ENCODE results near the gene CLDN1. TPM values are rescaled to one million over a fixed set of nuclear protein-coding genes. Genes with fewer than 3 reads are reported as not detected.

Gene CLDN1
- total and polyA plus RNA-seq, 2 of the 13 experiments (the other 11 are each of a cell fraction or from before 2014, with no cell fraction given), result 42.7 to 51.6 TPM

- no peak for TF ChIP-seq ZBTB49 (CRISPR knock-in tag; IDR thresholded peaks at IDR 0.05; ENCODE audit: borderline replicate concordance)
- no peak for TF ChIP-seq ZNF770 (CRISPR knock-in tag; IDR thresholded peaks at IDR 0.05)
- no peak for TF ChIP-seq LBX2 (CRISPR knock-in tag; IDR thresholded peaks at IDR 0.05; ENCODE audit: borderline replicate concordance)
- TF ChIP-seq ATAD3A (CRISPR knock-in tag; IDR thresholded peaks at IDR 0.05), result no peak
- no peak for TF ChIP-seq POLR2AphosphoS2 (IDR thresholded peaks at IDR 0.05; ENCODE audit: low read depth, low read length)
- no peak for TF ChIP-seq KLF12 (CRISPR knock-in tag; IDR thresholded peaks at IDR 0.05; ENCODE audit: borderline replicate concordance)
- TF ChIP-seq KAT7 (CRISPR knock-in tag; IDR thresholded peaks at IDR 0.05; ENCODE audit: borderline replicate concordance), result no peak
- TF ChIP-seq HNRNPK (IDR thresholded peaks at IDR 0.05; ENCODE audit: low read depth, low read length, poor library complexity, severe bottlenecking), result no peak
- peak; percentile 48; the same call in 1 of the 2 replicates for TF ChIP-seq ESRRA (CRISPR knock-in tag; IDR thresholded peaks at IDR 0.05; ENCODE audit: low read depth)
- peak; percentile 86 for TF ChIP-seq ZEB1 (IDR thresholded peaks at IDR 0.05; ENCODE audit: insufficient replicate concordance, low read depth)
- no peak for TF ChIP-seq ZNF546 (CRISPR knock-in tag; conservative IDR thresholded peaks at IDR 0.05)
- 0 out of 2 replicates have a peak, but pooled peaks have one; percentile 20 for TF ChIP-seq ZNF644 (CRISPR knock-in tag; IDR thresholded peaks at IDR 0.05; ENCODE audit: low read depth)
- TF ChIP-seq TBX3 (IDR thresholded peaks at IDR 0.05; ENCODE audit: borderline replicate concordance), result peak; percentile 96
- TF ChIP-seq ZC3H4 (CRISPR knock-in tag; IDR thresholded peaks at IDR 0.05; ENCODE audit: borderline replicate concordance), result no peak
- TF ChIP-seq AKAP8 (CRISPR knock-in tag; IDR thresholded peaks at IDR 0.05), result no peak
- peak; percentile 93 for TF ChIP-seq ARID3A (IDR thresholded peaks at IDR 0.05; ENCODE audit: low read depth, low read length)
- TF ChIP-seq MED8 (CRISPR knock-in tag; IDR thresholded peaks at IDR 0.05; ENCODE audit: insufficient replicate concordance), result no peak
- no peak for TF ChIP-seq ZNF552 (CRISPR knock-in tag; IDR thresholded peaks at IDR 0.05; ENCODE audit: borderline replicate concordance)
- TF ChIP-seq FOXO4 (CRISPR knock-in tag; conservative IDR thresholded peaks at IDR 0.05), result no peak
- no peak for TF ChIP-seq ZNF790 (CRISPR knock-in tag; IDR thresholded peaks at IDR 0.05; ENCODE audit: borderline replicate concordance)
- TF ChIP-seq GFI1 (CRISPR knock-in tag; IDR thresholded peaks at IDR 0.05; ENCODE audit: borderline replicate concordance), result peak; percentile 95
- TF ChIP-seq ZNF292 (CRISPR knock-in tag; IDR thresholded peaks at IDR 0.05; ENCODE audit: borderline replicate concordance, low read depth), result no peak
These were observed 15.1 kb downstream of the CLDN1 start (continued) for GRCh38 chr3:190307164-190307545.
